Hematopoietic multipotent progenitor cell (in vitro differentiated cells): Measurements from ENCODE around the gene CIB1. TPM values are rescaled to one million over a fixed set of nuclear protein-coding genes. Genes with fewer than 3 reads are reported as not detected.

ENCODE experiments used
- small RNA-seq: library from RNA; depleted of rRNA; stranded (forward); fragments of <200 nt; gene quantifications from one replicate; pipeline ENCODE3, GENCODE V24; 2012
- total RNA-seq: library from RNA; depleted of rRNA; stranded (reverse); fragments of >200 nt; gene quantifications from one replicate; pipeline ENCODE4 v1.2.3, GENCODE V29; 2012

The CIB1 gene
- total RNA-seq, 1 donor: 31.0 TPM

Small RNAs within 50 kb of the gene (small RNA-seq; reads per million reads assigned to genes)
- not detected for gene AC091167.3

Other genes with a start within 250 kb of the CIB1 start
- 29.1 TPM for gene ZNF710, start 232.6 kb downstream of the CIB1 start, total RNA-seq
- gene IDH2, start 131.5 kb downstream of the CIB1 start, total RNA-seq: 174 TPM
- gene SEMA4B, start 32.6 kb downstream of the CIB1 start, total RNA-seq: 13.7 TPM
- gene GDPGP1, start 268 bp upstream of the CIB1 start, total RNA-seq: 9.4 TPM
- gene TTLL13, start 15.6 kb upstream of the CIB1 start, total RNA-seq: under 0.01 TPM
- 31.0 TPM for gene NGRN, start 31.7 kb upstream of the CIB1 start, total RNA-seq
- 0.27 TPM for gene ZNF774, start 118.3 kb upstream of the CIB1 start, total RNA-seq
- 37.7 TPM for gene IQGAP1, start 154.3 kb upstream of the CIB1 start, total RNA-seq